HepG2 (cell line): ENCODE measurements around the gene ZNF548. TPM values are rescaled to one million over a fixed set of nuclear protein-coding genes. Genes with fewer than 3 reads are reported as not detected.

ENCODE experiments used
- ARHGAP35 ChIP-seq: sonication (generic); formaldehyde crosslinking; IDR thresholded peaks from 2 replicates; pipeline ENCODE4 v1.9.0; 2022; ENCODE audit warnings: mild to moderate bottlenecking, inconsistent platforms, moderate library complexity, missing genetic modification reagents, borderline replicate concordance
- CBX1 ChIP-seq: IDR thresholded peaks from one replicate; pipeline ENCODE4 v1.6.1; 2016; ENCODE audit warnings: antibody characterized with exemption, low read depth
- CERS6 ChIP-seq: sonication (generic); formaldehyde crosslinking; IDR thresholded peaks from 2 replicates; pipeline ENCODE4 v1.5.0; 2020; ENCODE audit warnings: missing genetic modification reagents
- DNMT1 ChIP-seq: sonication (generic); formaldehyde crosslinking; IDR thresholded peaks from 2 replicates; pipeline ENCODE4 v1.5.1; 2020; ENCODE audit warnings: mild to moderate bottlenecking, missing genetic modification reagents
- ELK4 ChIP-seq: sonication (generic); formaldehyde crosslinking; IDR thresholded peaks from 2 replicates; pipeline ENCODE4 v1.9.0; 2021; ENCODE audit warnings: missing genetic modification reagents, borderline replicate concordance
- HNF1A ChIP-seq, 2 experiments: sonication (generic) in 1 of 2; formaldehyde crosslinking in 1 of 2; IDR thresholded peaks; 2 replicates each; pipeline versions ENCODE4 v1.4.0 to v1.6.1; 2016 to 2020; ENCODE audit warnings: borderline replicate concordance in 1 of 2, low read depth in 1 of 2, mild to moderate bottlenecking in 1 of 2, missing genetic modification reagents in 1 of 2
- MED13 ChIP-seq: sonication (generic); formaldehyde crosslinking; IDR thresholded peaks from 2 replicates; pipeline ENCODE4 v1.5.0; 2020; ENCODE audit warnings: missing genetic modification reagents
- MXD1 ChIP-seq: sonication (generic); formaldehyde crosslinking; IDR thresholded peaks from 2 replicates; pipeline ENCODE4 v1.4.0; 2020; ENCODE audit warnings: mild to moderate bottlenecking, missing genetic modification reagents
- ONECUT2 ChIP-seq: sonication (generic); formaldehyde crosslinking; IDR thresholded peaks from 2 replicates; pipeline ENCODE4 v1.4.0; 2020; ENCODE audit warnings: missing genetic modification reagents
- PBX2 ChIP-seq: IDR thresholded peaks from 2 replicates; pipeline ENCODE4 v1.6.1; 2016; ENCODE audit warnings: control low read depth
- PHF5A ChIP-seq: IDR thresholded peaks from one replicate; pipeline ENCODE4 v1.6.1; 2018; ENCODE audit warnings: low read depth, missing genetic modification reagents; ENCODE audit not compliant: unreplicated experiment
- POLR2AphosphoS2 ChIP-seq: IDR thresholded peaks from 2 replicates; pipeline ENCODE4 v1.6.1; 2011; ENCODE audit warnings: low read depth, low read length, improper control_type of control experiment
- SOX13 ChIP-seq, 3 experiments: fragments of 450-650 bp in 1 of 3; sonication (generic) in 1 of 3; formaldehyde crosslinking in 1 of 3; IDR thresholded peaks in 2 of 3; conservative IDR thresholded peaks in 1 of 3; 2 replicates each; pipeline versions ENCODE4 v1.5.0 to v1.6.1; 2016 to 2020; ENCODE audit warnings: antibody characterized with exemption in 1 of 3, mild to moderate bottlenecking in 1 of 3, missing compliant biosample characterization in 1 of 3, missing genetic modification reagents in 1 of 3, moderate library complexity in 1 of 3
- SRF ChIP-seq: IDR thresholded peaks from 2 replicates; pipeline ENCODE4 v1.6.1; 2011; ENCODE audit warnings: mild to moderate bottlenecking, low read depth, low read length, moderate library complexity
- YEATS2 ChIP-seq: sonication (generic); formaldehyde crosslinking; IDR thresholded peaks from 2 replicates; pipeline ENCODE4 v1.4.0; 2020; ENCODE audit warnings: missing genetic modification reagents, borderline replicate concordance
- ZKSCAN5 ChIP-seq: sonication (generic); formaldehyde crosslinking; IDR thresholded peaks from 2 replicates; pipeline ENCODE4 v1.5.1; 2020; ENCODE audit warnings: mild to moderate bottlenecking, missing genetic modification reagents
- ZNF136 ChIP-seq: sonication (generic); formaldehyde crosslinking; IDR thresholded peaks from 2 replicates; pipeline ENCODE4 v1.8.1; 2022; ENCODE audit warnings: low read depth, mild to moderate bottlenecking, moderate library complexity, missing genetic modification reagents
- polyA plus RNA-seq, 8 experiments: library from polyadenylated mRNA; depleted of rRNA in 3 of 8; stranded (reverse) in 7 of 8; unstranded in 1 of 8; fragments of >200 nt; fragmentation: Illumina TruSeq in 4 of 8; extraction: Trizol in 4 of 8; gene quantifications; 2 replicates each; pipeline versions ENCODE4 v1.2.1 to v1.2.3, GENCODE V29; 2011 to 2016; ENCODE audit warnings: low read depth in 4 of 8, missing spikeins in 1 of 8, mixed read lengths in 1 of 8; ENCODE audit not compliant: insufficient read depth in 1 of 8
- total RNA-seq, 5 experiments: library from RNA; depleted of rRNA; stranded (reverse); fragments of >200 nt; fragmentation: Illumina TruSeq; extraction: Trizol; gene quantifications; 2 replicates each; pipeline ENCODE4 v1.2.3, GENCODE V29; 2016; ENCODE audit warnings: low read depth in 1 of 5

Gene ZNF548
- total and polyA plus RNA-seq, 2 of the 13 experiments (the other 11 are each of a cell fraction or from before 2014, with no cell fraction given) = 19.6 to 24.9 TPM

GRCh38 chr19:57435062-57435978 is 45.7 kb downstream of the ZNF548 start, which contains the start of gene ZNF749 (continued):
- TF ChIP-seq MXD1 (CRISPR knock-in tag) = peak; percentile 67
- 0 out of 2 replicates have a peak, but pooled peaks have one; percentile 7 for TF ChIP-seq HNF1A (IDR thresholded peaks at IDR 0.05; ENCODE audit: low read depth)
- TF ChIP-seq HNF1A (CRISPR knock-in tag; IDR thresholded peaks at IDR 0.05; ENCODE audit: borderline replicate concordance) = peak; percentile 82
- TF ChIP-seq YEATS2 (CRISPR knock-in tag) = peak; percentile 85
- TF ChIP-seq ELK4 (CRISPR knock-in tag) = no peak
- no peak for TF ChIP-seq ONECUT2 (CRISPR knock-in tag)
- TF ChIP-seq CERS6 = no peak
- no peak for TF ChIP-seq PHF5A (CRISPR knock-in tag)
- 0 out of 2 replicates have a peak, but pooled peaks have one; percentile 22 for TF ChIP-seq SRF
- no peak for TF ChIP-seq ARHGAP35 (CRISPR knock-in tag)
- TF ChIP-seq DNMT1 (CRISPR knock-in tag) = no peak
- no peak for TF ChIP-seq CBX1
- no peak for TF ChIP-seq PBX2 (CRISPR knock-in tag)
- TF ChIP-seq MED13 = no peak
- TF ChIP-seq ZNF136 = no peak
- TF ChIP-seq SOX13 (IDR thresholded peaks at IDR 0.05) = no peak
- TF ChIP-seq SOX13 (CRISPR knock-in tag; conservative IDR thresholded peaks at IDR 0.05 in 1 of 2, IDR thresholded peaks at IDR 0.05 in 1 of 2) = no peak
- TF ChIP-seq ZKSCAN5 (CRISPR knock-in tag) = no peak
- no peak for TF ChIP-seq POLR2AphosphoS2
